Motor neuron (in vitro differentiated cells): Measurements from ENCODE around the gene SLC7A4. TPM values are rescaled to one million over a fixed set of nuclear protein-coding genes. Genes with fewer than 3 reads are reported as not detected.
"Not testable (repeated sequence)": the region's sequence is repeated elsewhere in the genome, so short reads cannot be mapped to it uniquely, and the experiment has no call there.

ENCODE experiments used
- ATAC-seq, 8 experiments: fragments of 200-7000 bp; cut with Tn5 transposase; replicated peaks in 6 of 8; 2 replicates each; pipeline ENCODE4 v1.8.0; 2021; ENCODE audit warnings: mild to moderate bottlenecking in 8 of 8, moderate library complexity in 8 of 8
- H3K27ac ChIP-seq, 2 donors: fragments of 250-450 bp; sonication (Bioruptor Pico); 2 replicates each; pipeline ENCODE4 v1.9.0; 2021; ENCODE audit warnings: antibody characterized with exemption in 2 of 2, mild to moderate bottlenecking in 2 of 2, moderate library complexity in 1 of 2
- H3K4me1 ChIP-seq, 2 donors: fragments of 250-450 bp; sonication (Bioruptor Pico); replicated peaks in 1 of 2; 2 replicates each; pipeline ENCODE4 v1.6.1; 2021; ENCODE audit warnings: antibody characterized with exemption in 2 of 2, mild to moderate bottlenecking in 2 of 2, moderate library complexity in 1 of 2
- H3K4me3 ChIP-seq, 5 donors: fragments of 250-450 bp; sonication (Bioruptor Pico); 2 replicates each; pipeline ENCODE4 v1.9.0; 2021; ENCODE audit warnings: antibody characterized with exemption in 5 of 5, mild to moderate bottlenecking in 5 of 5, moderate library complexity in 4 of 5
- WGBS, 10 experiments: fragments of 450-650 bp; shearing (Covaris generic); methylation state at CpG; one replicate each; pipeline ENCODE4 v1.0.0; 2022; 5-methylcytosine and 5-hydroxymethylcytosine counted together
- in situ Hi-C, 9 experiments: fragments of 400-800 bp; cut with MboI; loops; one replicate each; pipeline ENCODE4 v1.15.0; 2021; ENCODE audit warnings: low sequenced_read_pairs in 9 of 9, low pct_unique_long_range_greater_than_20kb in 2 of 9; ENCODE audit not compliant: unreplicated experiment in 9 of 9
- total RNA-seq, 8 experiments: library from RNA; unstranded; fragments of 300-600 nt; gene quantifications; 2 replicates each; pipeline versions ENCODE4 v1.2.3 to v1.2.4, GENCODE V29; 2022

SLC7A4 gene
- total RNA-seq, 8 experiments from 2014 or later, result 0.15 to 1.5 (median 0.42) TPM

GRCh38 chr22:21070690-21071615, 38.6 kb upstream of the SLC7A4 start:
- Histone ChIP-seq H3K4me1 (no peaks in the 10 kb centered on the region), H3K4me3 (no peak overlapping the region), H3K27ac (no peak overlapping the region)
- 61 to 100% (median 78%) methylated on average over 1 to 9 of the region's 17 CpGs; no CpG with 5 or more reads in 2 of the 10 experiments for WGBS, 10 experiments
- in situ Hi-C loops, result no loop called here
- no peak for ATAC-seq

DNA sequence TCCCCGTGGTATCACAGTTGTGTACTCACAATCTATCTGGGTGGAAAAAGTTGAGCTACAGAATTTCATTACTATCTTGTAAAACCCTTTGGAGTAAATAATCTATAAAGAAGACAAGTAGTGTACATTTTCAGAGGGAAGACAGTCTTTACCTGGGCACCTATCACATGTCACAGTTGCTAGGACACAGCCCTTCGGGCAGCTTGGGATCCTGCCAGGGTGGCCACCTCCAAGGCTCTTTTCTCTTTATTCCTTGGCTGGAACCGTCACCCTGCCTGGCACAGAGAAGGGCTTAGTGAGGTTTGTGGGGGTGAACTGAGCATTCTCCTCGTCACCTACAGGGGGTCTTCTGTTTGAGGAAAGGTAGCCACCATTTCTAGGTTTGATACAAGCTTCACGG, 37.0 kb upstream of the SLC7A4 start:
- 29 to 100% (median 67%) methylated on average over 1 to 4 of the region's 5 CpGs; no CpG with 5 or more reads in 2 of the 10 experiments for WGBS, 10 experiments
- Histone ChIP-seq H3K4me1 (no peaks in the 10 kb centered on the region), H3K4me3 (no peak overlapping the region), H3K27ac (no peak overlapping the region)
- no peak for ATAC-seq
- in situ Hi-C loops, result no loop called here

GRCh38 chr22:21068681-21069276, 36.4 kb upstream of the SLC7A4 start:
- in situ Hi-C loops, result no loop called here
- WGBS, 10 experiments, result 0 to 100% (median 75%) methylated on average over 1 to 4 of the region's 4 CpGs; no CpG with 5 or more reads in 2 of the 10 experiments
- Histone ChIP-seq H3K4me1 (no peaks in the 10 kb centered on the region), H3K4me3 (no peak overlapping the region), H3K27ac (no peak overlapping the region)
- ATAC-seq, result no peak

DNA sequence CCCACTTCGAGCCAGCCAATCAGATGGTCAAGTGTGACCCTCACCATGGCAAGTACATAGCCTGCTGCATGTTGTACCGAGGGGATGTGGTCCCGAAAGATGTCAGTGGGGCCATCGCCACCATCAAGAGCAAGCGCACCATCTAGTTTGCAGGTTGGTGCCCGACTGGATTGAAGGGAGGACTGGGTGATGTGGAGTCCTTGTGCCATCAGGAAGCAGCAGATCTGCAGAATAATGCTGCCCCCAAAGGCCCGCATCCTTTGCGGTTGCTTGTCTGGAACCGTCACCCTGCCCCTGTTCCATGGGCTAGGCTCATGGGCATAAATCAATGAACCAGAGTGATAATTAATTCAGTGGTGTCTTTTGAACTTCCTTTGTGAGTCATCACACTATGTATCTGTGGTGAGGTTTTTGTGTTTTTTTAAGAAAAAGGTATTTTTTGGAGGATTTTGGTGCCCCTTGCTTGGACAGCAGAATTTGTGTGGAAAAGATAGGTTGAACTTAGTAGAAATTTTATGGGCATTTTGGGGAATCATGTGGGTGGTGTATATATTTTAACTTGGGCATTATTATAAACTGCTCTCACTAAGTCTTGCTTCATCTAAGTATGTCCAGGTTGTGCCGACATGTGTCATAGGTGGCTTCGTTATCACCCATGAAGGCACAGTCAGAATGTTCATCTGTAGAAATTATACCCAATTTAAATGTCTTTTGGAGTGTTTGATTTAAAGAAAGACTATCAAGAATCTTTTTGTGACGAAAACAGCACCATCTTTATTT, 35.7 kb upstream of the SLC7A4 start:
- H3K27ac ChIP-seq, result no peak overlapping the region
- in situ Hi-C loops, result no loop called here
- no peak overlapping the region for H3K4me3 ChIP-seq
- no peaks in the 10 kb centered on the region for H3K4me1 ChIP-seq
- no peak for ATAC-seq
- 57 to 100% (median 88%) methylated on average over 1 to 8 of the region's 12 CpGs for WGBS, 10 experiments

GRCh38 chr22:21067075-21067900, 34.9 kb upstream of the SLC7A4 start:
- 68 to 88% (median 80%) methylated on average over 1 to 10 of the region's 28 CpGs; no CpG with 5 or more reads in 3 of the 10 experiments for WGBS, 10 experiments
- in situ Hi-C loops, result no loop called here
- H3K4me1 ChIP-seq, result no peaks in the 10 kb centered on the region
- ATAC-seq, result no peak
- H3K4me3 ChIP-seq, result no peak overlapping the region
- peak overlapping the region in 1 of 2 donors; percentile 23 for H3K27ac ChIP-seq

DNA sequence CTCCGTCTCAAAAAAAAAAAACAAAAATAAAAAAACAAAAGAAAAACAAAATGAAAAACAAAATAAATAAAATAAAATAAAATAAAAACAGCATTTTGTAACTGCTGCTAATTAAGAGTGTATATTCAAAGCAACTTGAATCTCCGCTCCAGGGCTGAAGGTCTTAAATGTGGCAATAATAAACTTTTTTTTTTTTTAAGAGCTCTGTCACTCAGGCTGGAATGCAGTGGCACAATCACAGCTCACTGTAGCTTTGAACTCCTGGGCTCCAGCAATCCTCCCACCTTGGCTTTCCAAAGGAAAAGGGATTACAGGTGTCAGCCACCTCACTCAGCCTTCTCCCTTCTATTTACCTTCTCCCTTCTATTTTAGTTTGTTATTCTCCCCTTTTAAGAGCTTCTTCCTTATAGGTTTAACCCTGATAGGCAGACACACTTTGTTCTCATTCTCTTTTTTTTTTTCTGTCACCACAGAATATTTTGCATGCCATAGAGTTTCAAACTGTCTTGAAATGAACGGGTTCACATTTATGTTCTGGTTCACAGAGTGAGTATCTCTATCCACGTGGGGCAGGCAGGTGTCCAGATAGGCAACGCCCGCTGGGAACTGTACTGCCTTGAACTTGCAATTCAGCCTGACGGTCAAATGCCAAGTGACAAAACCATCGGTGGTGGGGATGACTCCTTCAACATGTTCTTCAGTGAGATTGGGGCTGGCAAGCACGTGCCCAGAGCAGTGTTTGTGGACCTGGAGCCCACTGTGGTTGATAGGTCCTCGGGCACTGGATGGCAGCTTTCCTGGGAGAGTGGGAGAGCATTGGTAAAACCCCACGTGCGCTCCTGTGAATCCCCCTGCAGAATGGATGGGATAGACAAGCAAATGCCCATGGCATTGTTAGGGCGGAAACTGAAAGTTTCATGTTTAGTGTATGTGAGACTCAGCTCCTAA, 32.8 kb upstream of the SLC7A4 start:
- Histone ChIP-seq H3K4me3 (no peak overlapping the region), H3K4me1 (no peaks in the 10 kb centered on the region), H3K27ac (no peak overlapping the region)
- no peak for ATAC-seq
- in situ Hi-C loops, result no loop called here
- 9 to 93% (median 64%) methylated on average over 2 to 10 of the region's 13 CpGs for WGBS, 10 experiments

DNA sequence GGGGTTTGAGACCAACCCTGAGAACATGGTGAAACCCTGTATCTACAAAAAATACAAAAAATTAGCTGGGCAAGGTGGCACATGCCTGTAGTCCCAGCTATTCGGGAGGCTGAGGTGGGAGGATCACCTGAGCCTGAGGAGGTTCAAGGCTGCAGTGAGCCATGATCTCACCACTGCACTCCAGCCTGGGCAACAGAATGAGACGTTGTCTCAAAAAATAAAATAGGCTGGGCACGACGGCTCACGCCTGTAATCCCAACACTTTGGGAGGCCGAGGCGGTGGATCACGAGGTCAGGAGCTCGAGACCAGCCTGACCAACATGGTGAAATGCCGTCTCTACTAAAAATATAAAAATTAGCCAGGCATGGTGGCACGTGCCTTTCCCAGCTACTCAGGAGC, 32.1 kb upstream of the SLC7A4 start:
- in situ Hi-C loops, H3K4me1 ChIP-seq, ATAC-seq, H3K27ac ChIP-seq, H3K4me3 ChIP-seq: not testable (repeated sequence)
- WGBS, 10 experiments, result 13 to 88% (median 78%) methylated on average over 1 to 10 of the region's 11 CpGs; no CpG with 5 or more reads in 1 of the 10 experiments

DNA sequence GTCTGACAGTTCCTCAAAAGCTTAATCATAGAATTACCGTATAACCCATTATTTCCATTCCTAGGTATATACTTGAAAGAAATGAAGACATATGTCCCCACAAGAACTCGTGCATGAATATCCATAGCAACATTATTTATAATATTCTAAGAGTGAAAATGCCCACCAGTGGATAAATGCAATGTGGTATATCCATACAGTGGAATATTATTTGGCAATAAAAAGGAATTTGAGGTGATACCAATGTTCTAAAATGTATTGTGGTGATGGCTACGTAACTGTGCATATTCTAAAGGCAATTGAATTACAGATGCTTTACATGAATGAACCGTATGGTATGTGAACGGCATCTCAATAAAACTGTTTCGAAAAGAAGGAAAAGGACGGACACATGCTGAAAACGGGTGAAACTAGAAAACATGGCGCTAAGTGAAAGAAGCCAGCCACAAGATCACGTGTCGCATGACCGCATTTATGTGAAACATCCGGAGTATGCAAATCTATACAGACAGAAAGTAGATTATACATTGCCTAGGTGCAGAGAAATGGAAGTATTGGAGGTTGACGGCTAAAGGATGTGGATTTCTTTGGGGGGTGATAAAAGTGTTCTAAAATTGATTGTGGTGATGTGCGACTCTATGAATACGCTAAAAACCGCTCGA, 29.4 kb upstream of the SLC7A4 start:
- H3K4me3 ChIP-seq, H3K27ac ChIP-seq, ATAC-seq, H3K4me1 ChIP-seq, in situ Hi-C loops: not testable (repeated sequence)
- 77 to 100% (median 100%) methylated on average over 1 to 7 of the region's 18 CpGs; no CpG with 5 or more reads in 5 of the 10 experiments for WGBS, 10 experiments

DNA sequence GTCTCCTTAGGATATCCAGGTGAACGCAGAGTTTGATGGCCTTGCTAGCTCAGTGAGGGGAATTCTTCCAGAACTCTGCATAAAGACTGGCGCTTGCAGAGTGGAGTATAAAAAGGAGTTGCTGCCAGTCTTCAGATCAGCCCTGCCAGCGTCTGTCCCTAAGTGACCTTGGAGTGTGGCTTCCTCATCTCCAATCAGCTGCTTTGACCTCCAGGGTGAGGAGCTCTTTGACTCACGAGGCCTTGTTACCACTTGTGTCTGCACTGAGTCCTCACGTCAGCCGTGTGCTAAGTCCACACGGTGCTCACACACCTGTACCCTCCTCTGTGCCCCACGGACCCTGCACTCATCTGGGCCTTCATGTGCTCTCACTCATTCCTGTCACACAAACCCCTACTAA, 28.0 kb upstream of the SLC7A4 start:
- H3K4me3 ChIP-seq, H3K4me1 ChIP-seq, ATAC-seq, H3K27ac ChIP-seq, in situ Hi-C loops: not testable (repeated sequence)
- no CpG with 5 or more reads among the region's 8 CpGs for WGBS, 10 experiments

GRCh38 chr22:21055880-21056319, 23.5 kb upstream of the SLC7A4 start:
- Histone ChIP-seq H3K4me3 (no peak overlapping the region), H3K27ac (no peak overlapping the region), H3K4me1 (peaks cover 15 to 17% of the 10 kb centered on the region in 2 donors)
- WGBS, 10 experiments, result 0 to 100% (median 68%) methylated on average over 1 to 4 of the region's 7 CpGs; no CpG with 5 or more reads in 2 of the 10 experiments
- no peak for ATAC-seq
- in situ Hi-C loops, result no loop called here

DNA sequence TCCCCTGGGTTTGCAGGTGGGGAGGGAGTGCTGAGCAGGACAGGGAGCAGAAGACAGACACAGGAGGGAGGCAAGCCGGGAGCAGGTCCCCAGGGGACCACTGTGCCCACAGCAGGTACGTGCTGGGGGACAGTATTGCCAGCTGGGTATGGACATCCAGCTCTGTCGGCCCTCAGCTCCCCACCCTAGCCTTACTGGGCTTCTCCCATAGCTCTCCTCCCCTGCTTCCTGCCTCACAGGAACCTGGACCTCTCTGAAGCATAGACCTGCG, 23.1 kb upstream of the SLC7A4 start:
- WGBS, 10 experiments, result 40 to 70% methylated on average over 1 to 2 of the region's 4 CpGs; no CpG with 5 or more reads in 8 of the 10 experiments
- in situ Hi-C loops, result no loop called here
- no peak overlapping the region for H3K4me3 ChIP-seq
- H3K4me1 ChIP-seq, result peaks cover 15 to 17% of the 10 kb centered on the region in 2 donors
- H3K27ac ChIP-seq, result peak overlapping the region in 1 of 2 donors; percentile 59
- ATAC-seq, result no peak
